Muscle layer of colon (tissue), 2 donors: ENCODE measurements around the gene TNRC6B.
"Not testable (repeated sequence)": the region's sequence is repeated elsewhere in the genome, so short reads cannot be mapped to it uniquely, and the experiment has no call there.

Experiments
- H3K27ac ChIP-seq: one replicate; pipeline ENCODE4 v1.7.0; 2013; ENCODE audit warnings: low read depth, mild to moderate bottlenecking, low read length, moderate library complexity
- H3K27me3 ChIP-seq, 2 donors: one replicate each; pipeline ENCODE4 v1.7.0; 2013; ENCODE audit warnings: low read length in 2 of 2, mild to moderate bottlenecking in 2 of 2; ENCODE audit not compliant: insufficient read depth in 2 of 2, control insufficient read depth in 1 of 2
- H3K36me3 ChIP-seq: one replicate; pipeline ENCODE4 v1.7.0; 2013; ENCODE audit warnings: mild to moderate bottlenecking, low read length; ENCODE audit not compliant: insufficient read depth
- H3K4me1 ChIP-seq: one replicate; pipeline ENCODE4 v1.7.0; 2013; ENCODE audit warnings: mild to moderate bottlenecking, low read length; ENCODE audit not compliant: insufficient read depth
- H3K4me3 ChIP-seq, 2 donors: one replicate each; pipeline ENCODE4 v1.7.0; 2013; ENCODE audit warnings: low read length in 2 of 2, low read depth in 1 of 2, mild to moderate bottlenecking in 1 of 2, moderate library complexity in 1 of 2
- H3K9ac ChIP-seq: one replicate; pipeline ENCODE4 v1.7.0; 2013; ENCODE audit warnings: low read length
- H3K9me3 ChIP-seq: one replicate; pipeline ENCODE4 v1.7.0; 2013; ENCODE audit warnings: mild to moderate bottlenecking, low read length
- donor health status: abdominal sarcoma.
- donor health status: Adenocarcinoma of cecum.

The TNRC6B gene

GRCh38 chr22:40187389-40187788 is 9.7 kb downstream of the TNRC6B start:
- H3K36me3 ChIP-seq, result no peaks in the 10 kb centered on the region
- no peak overlapping the region for H3K9ac ChIP-seq
- H3K4me1 ChIP-seq, result peaks cover 63% of the 10 kb centered on the region
- no peak overlapping the region for H3K27ac ChIP-seq
- no peaks in the 10 kb centered on the region for H3K9me3 ChIP-seq
- no peaks in the 10 kb centered on the region for H3K27me3 ChIP-seq
- no peak overlapping the region for H3K4me3 ChIP-seq

- Histone ChIP-seq H3K27me3 (no peaks in the 10 kb centered on the region), H3K27ac (no peak overlapping the region), H3K9ac (no peak overlapping the region), H3K36me3 (no peaks in the 10 kb centered on the region), H3K9me3 (no peaks in the 10 kb centered on the region), H3K4me1 (peaks cover 69% of the 10 kb centered on the region), H3K4me3 (no peak overlapping the region)
These were observed 12.3 kb downstream of the TNRC6B start for GRCh38 chr22:40189997-40190396.

GRCh38 chr22:40190501-40190900 is 12.8 kb downstream of the TNRC6B start:
- Histone ChIP-seq H3K36me3 (no peaks in the 10 kb centered on the region), H3K27me3 (no peaks in the 10 kb centered on the region), H3K4me3 (no peak overlapping the region), H3K4me1 (peaks cover 72% of the 10 kb centered on the region), H3K27ac (peak overlapping the region; percentile 56), H3K9ac (no peak overlapping the region), H3K9me3 (no peaks in the 10 kb centered on the region)

- Histone ChIP-seq H3K4me1 (peaks cover 86% of the 10 kb centered on the region), H3K36me3 (no peaks in the 10 kb centered on the region), H3K27ac (no peak overlapping the region), H3K9me3 (no peaks in the 10 kb centered on the region), H3K4me3 (no peak overlapping the region), H3K27me3 (no peaks in the 10 kb centered on the region), H3K9ac (no peak overlapping the region)
These were observed 16.0 kb downstream of the TNRC6B start for GRCh38 chr22:40193429-40194421.

GRCh38 chr22:40194656-40195055 is 16.9 kb downstream of the TNRC6B start:
- Histone ChIP-seq H3K27ac (peak overlapping the region; percentile 43), H3K27me3 (no peaks in the 10 kb centered on the region), H3K36me3 (no peaks in the 10 kb centered on the region), H3K4me1 (peaks cover 86% of the 10 kb centered on the region), H3K9ac (no peak overlapping the region), H3K4me3 (no peak overlapping the region), H3K9me3 (no peaks in the 10 kb centered on the region)

GRCh38 chr22:40196628-40197360 is 19.1 kb downstream of the TNRC6B start:
- H3K36me3 ChIP-seq, result no peaks in the 10 kb centered on the region

GRCh38 chr22:40197421-40197820 is 19.7 kb downstream of the TNRC6B start:
- peaks cover 79% of the 10 kb centered on the region for H3K4me1 ChIP-seq
- H3K9ac ChIP-seq, H3K27ac ChIP-seq, H3K9me3 ChIP-seq, H3K27me3 ChIP-seq, H3K36me3 ChIP-seq, H3K4me3 ChIP-seq: not testable (repeated sequence)

More at GRCh38 chr22:40196628-40197360, 19.1 kb downstream of the TNRC6B start:
- no peak overlapping the region for H3K9ac ChIP-seq
- peaks cover 79% of the 10 kb centered on the region for H3K4me1 ChIP-seq
- no peaks in the 10 kb centered on the region for H3K27me3 ChIP-seq
- no peak overlapping the region for H3K4me3 ChIP-seq
- peak overlapping the region; percentile 63 for H3K27ac ChIP-seq
- no peaks in the 10 kb centered on the region for H3K9me3 ChIP-seq

- H3K27ac ChIP-seq, result no peak overlapping the region
- no peaks in the 10 kb centered on the region for H3K9me3 ChIP-seq
- H3K4me1 ChIP-seq, result peaks cover 79% of the 10 kb centered on the region
- H3K4me3 ChIP-seq, result no peak overlapping the region
- H3K27me3 ChIP-seq, result no peaks in the 10 kb centered on the region
- H3K9ac ChIP-seq, result no peak overlapping the region
- no peaks in the 10 kb centered on the region for H3K36me3 ChIP-seq
These were observed 21.0 kb downstream of the TNRC6B start for GRCh38 chr22:40198733-40199132.

- Histone ChIP-seq H3K4me3 (no peak overlapping the region), H3K4me1 (peaks cover 79% of the 10 kb centered on the region), H3K27ac (no peak overlapping the region), H3K9me3 (no peaks in the 10 kb centered on the region), H3K9ac (no peak overlapping the region), H3K36me3 (no peaks in the 10 kb centered on the region), H3K27me3 (no peaks in the 10 kb centered on the region)
These were observed 21.5 kb downstream of the TNRC6B start for GRCh38 chr22:40199223-40199622.

- Histone ChIP-seq H3K27me3 (no peaks in the 10 kb centered on the region), H3K4me1 (peaks cover 79% of the 10 kb centered on the region), H3K36me3 (no peaks in the 10 kb centered on the region), H3K27ac (no peak overlapping the region), H3K9ac (no peak overlapping the region), H3K4me3 (no peak overlapping the region), H3K9me3 (no peaks in the 10 kb centered on the region)
These were observed 22.1 kb downstream of the TNRC6B start for GRCh38 chr22:40199852-40200251.

- H3K9ac ChIP-seq, result no peak overlapping the region
- H3K4me1 ChIP-seq, result peaks cover 79% of the 10 kb centered on the region
- no peaks in the 10 kb centered on the region for H3K27me3 ChIP-seq
- no peak overlapping the region for H3K27ac ChIP-seq
- H3K4me3 ChIP-seq, result no peak overlapping the region
- no peaks in the 10 kb centered on the region for H3K36me3 ChIP-seq
- H3K9me3 ChIP-seq, result no peaks in the 10 kb centered on the region
These were observed 23.2 kb downstream of the TNRC6B start for GRCh38 chr22:40200795-40201530.
